GM12872 (cell line): ENCODE measurements around the gene EEF1A2.

ENCODE experiments used
- TF ChIP-seq, protein P1 (sequence below): IDR thresholded peaks from 3 replicates; pipeline ENCODE4 v1.5.1; 2011; ENCODE audit warnings: low read depth, mild to moderate bottlenecking, low read length, moderate library complexity; ENCODE audit not compliant: insufficient read depth

EEF1A2 gene

GRCh38 chr20:63500151-63500901 is 1.4 kb upstream of the EEF1A2 start:
- TF ChIP-seq, protein P1, sequence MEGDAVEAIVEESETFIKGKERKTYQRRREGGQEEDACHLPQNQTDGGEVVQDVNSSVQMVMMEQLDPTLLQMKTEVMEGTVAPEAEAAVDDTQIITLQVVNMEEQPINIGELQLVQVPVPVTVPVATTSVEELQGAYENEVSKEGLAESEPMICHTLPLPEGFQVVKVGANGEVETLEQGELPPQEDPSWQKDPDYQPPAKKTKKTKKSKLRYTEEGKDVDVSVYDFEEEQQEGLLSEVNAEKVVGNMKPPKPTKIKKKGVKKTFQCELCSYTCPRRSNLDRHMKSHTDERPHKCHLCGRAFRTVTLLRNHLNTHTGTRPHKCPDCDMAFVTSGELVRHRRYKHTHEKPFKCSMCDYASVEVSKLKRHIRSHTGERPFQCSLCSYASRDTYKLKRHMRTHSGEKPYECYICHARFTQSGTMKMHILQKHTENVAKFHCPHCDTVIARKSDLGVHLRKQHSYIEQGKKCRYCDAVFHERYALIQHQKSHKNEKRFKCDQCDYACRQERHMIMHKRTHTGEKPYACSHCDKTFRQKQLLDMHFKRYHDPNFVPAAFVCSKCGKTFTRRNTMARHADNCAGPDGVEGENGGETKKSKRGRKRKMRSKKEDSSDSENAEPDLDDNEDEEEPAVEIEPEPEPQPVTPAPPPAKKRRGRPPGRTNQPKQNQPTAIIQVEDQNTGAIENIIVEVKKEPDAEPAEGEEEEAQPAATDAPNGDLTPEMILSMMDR: no peak

DNA sequence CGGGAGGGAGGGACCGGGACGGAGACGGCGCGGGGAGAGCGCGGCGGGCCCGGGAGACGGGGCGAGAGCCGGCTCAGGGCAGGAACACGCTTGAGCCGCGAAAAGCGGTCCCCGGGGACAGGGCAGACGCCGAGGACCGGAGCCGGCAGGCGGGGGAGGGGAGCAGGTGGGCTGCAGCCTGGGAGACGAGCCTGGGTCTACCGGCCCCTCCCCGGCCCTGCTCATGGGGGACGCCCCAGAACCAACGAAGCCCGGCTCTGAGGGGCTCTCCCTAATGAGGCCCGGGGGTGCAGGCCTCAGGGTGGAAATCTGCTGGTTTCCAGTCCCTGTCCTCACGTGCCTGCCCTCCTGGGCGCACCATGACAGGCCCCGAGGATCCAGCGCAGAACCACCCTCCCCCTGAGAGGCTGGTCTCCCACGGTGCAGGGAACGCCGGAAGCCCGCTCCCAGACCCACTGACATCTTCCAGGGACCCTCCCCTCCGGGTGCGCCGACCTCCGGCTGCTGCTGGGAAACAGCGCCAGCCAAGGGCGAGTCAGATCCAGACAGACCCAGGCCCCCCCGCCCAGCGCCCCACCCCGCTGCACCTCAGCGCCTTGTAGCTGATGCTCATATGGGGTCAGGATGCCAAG is 571 bp upstream of the EEF1A2 start:
- TF ChIP-seq, protein P1: no peak

DNA sequence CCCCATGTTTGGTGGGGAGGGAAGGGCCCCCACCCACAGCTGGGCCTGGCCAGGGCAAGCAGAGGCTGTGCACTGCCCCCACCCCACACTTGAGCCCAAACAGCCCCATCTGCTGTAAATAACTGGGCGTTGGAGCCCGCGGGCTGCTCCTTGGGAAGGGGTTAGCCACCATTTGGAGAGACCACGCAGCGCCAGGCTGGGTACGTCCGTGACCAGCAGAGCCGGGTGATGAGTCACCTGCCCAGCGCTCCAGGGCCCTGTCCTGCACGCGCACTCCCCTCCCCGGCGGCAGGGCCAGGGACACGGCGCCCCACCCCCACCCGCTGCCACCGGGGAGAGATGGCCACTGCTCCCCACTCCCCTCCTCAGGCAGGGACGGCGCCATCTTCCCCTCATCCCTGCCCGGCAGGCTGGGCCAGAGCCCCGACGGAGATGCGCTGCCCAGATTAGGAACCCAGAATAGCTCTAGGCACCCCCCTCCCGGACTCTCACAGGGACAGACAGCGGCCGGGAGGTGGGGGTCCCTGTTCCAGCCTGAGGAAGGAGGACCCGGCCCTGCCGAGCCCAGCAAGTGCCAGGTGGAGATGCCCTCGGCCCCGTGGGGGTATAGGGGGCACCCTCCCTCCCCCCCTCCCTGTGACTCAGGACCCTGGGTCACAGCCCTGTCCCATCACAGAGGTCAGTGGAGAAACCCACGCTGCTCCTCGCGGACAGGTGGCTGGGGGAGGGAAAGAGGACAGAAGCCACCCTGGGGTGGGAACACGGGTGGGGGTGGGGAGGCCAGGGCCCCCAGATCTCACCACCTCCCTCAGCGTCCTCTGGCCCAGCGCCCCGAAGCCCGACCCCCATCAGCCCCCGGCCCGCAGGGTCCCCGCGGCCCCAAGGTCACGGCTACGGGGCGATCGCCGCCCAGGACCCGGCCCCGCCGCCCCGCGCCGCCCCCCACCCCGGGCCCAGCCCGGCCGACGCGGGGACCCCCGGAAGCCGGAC is 642 bp downstream of the EEF1A2 start:
- TF ChIP-seq, protein P1: no peak

DNA sequence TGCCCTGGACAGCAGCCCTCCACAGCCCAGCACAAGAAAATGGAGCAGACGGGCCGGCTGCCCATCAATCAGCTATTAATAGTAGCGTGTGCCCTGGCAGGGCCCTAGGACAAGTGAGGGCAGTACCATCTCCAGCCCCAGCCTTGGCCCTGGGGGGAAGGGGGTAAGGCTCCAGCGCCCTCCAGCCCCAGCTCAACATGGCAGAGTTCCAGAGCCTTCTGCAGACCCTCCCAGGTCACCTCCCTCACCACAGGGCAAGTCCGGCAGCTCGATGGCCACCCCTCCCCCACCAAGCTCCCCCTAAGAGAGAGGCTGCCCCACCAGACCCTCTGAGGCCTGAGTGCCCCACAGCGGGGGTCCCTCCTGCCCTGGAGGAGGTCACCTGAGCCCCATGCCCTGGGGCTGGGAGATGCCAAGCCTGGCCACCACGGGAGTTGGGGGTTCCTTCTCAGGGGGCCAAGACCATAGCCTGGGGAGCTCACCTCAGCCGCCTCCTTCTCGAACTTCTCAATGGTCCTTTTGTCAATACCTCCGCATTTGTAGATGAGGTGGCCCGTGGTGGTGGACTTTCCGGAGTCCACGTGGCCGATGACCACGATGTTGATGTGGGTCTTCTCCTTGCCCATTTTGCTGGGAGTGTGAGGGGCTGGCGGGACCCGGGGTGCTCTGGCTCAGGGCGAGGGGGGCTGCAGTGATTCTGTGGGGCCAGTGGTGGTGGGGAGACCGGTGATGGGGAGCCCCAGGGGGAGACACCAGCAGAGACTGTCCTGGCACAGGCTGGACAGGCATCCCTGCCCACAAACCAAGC is 1.5 kb downstream of the EEF1A2 start:
- TF ChIP-seq, protein P1: no peak

GRCh38 chr20:63496596-63497120 is 2.2 kb downstream of the EEF1A2 start:
- TF ChIP-seq, protein P1: no peak

GRCh38 chr20:63495741-63496595 is 2.9 kb downstream of the EEF1A2 start:
- TF ChIP-seq, protein P1: peak; percentile 91
